Endothelial cell of umbilical vein (primary cell): Measurements from ENCODE around the gene ZIC5. TPM values are rescaled to one million over a fixed set of nuclear protein-coding genes. Genes with fewer than 3 reads are reported as not detected.

ENCODE experiments used
- BruUV-seq: library from RNA; stranded (reverse); fragments of 400-500 nt; replicated peaks from 2 replicates; lab custom pipeline; 2021; lab: Mats Ljungman, UMichigan
- CTCF ChIA-PET: fragments of 300-600, 350-600 bp; sonication (Branson Sonifier 250); formaldehyde crosslinking; loops from one replicate; lab custom pipeline; 2021; ENCODE audit warnings: antibody characterized with exemption, inconsistent platforms; lab: Charles Lee
- POLR2A ChIA-PET: fragments of 300-600, 350-600 bp; sonication (Branson Sonifier 250); formaldehyde crosslinking; loops from one replicate; lab custom pipeline; 2021; ENCODE audit warnings: antibody characterized with exemption, inconsistent platforms; lab: Charles Lee
- DNase-seq: peaks from one replicate; pipeline ENCODE4 v3.0.0-alpha.2; 2011; ENCODE audit warnings: low read depth, low spot score
- FAIRE-seq: peaks from 2 replicates; lab custom pipeline; 2011; peaks lifted over from hg19 to GRCh38; lab: Jason Lieb, UNC
- H2AFZ ChIP-seq: 2 replicates; pipeline ENCODE4 v1.6.0; 2012; ENCODE audit warnings: low read depth, low read length, control low read depth, inconsistent platforms
- H3K27ac ChIP-seq: 2 replicates; pipeline ENCODE4 v1.5.1; 2011; ENCODE audit warnings: low read depth, mild to moderate bottlenecking, control low read depth, low read length, moderate library complexity; ENCODE audit not compliant: insufficient read depth
- H3K27me3 ChIP-seq, 2 experiments: 2 replicates each; pipeline versions ENCODE4 v1.6.0 to v1.6.1; 2011; ENCODE audit warnings: low read length in 2 of 2, mixed read lengths in 1 of 2; ENCODE audit not compliant: control insufficient read depth in 2 of 2, insufficient read depth in 2 of 2
- H3K36me3 ChIP-seq, 2 experiments: 2 replicates in 1 of 2; 3 replicates in 1 of 2; pipeline ENCODE4 v1.5.1; 2011; ENCODE audit warnings: low read length in 2 of 2, mild to moderate bottlenecking in 1 of 2, moderate library complexity in 1 of 2; ENCODE audit not compliant: control insufficient read depth in 2 of 2, insufficient read depth in 2 of 2; ENCODE audit errors: extremely low read depth in 1 of 2
- H3K4me1 ChIP-seq: 3 replicates; pipeline ENCODE4 v1.5.1; 2011; ENCODE audit warnings: mild to moderate bottlenecking, low read length; ENCODE audit not compliant: control insufficient read depth, insufficient read depth; ENCODE audit errors: extremely low read depth
- H3K4me2 ChIP-seq: 2 replicates; pipeline ENCODE4 v1.6.1; 2011; ENCODE audit warnings: low read length, control low read depth, mixed read lengths; ENCODE audit not compliant: insufficient read depth
- H3K4me3 ChIP-seq, 3 experiments: fragments of 200-600 bp in 1 of 3; sonication (generic), shearing (Covaris generic) in 1 of 3; replicated peaks in 1 of 3; 2 replicates each; pipeline ENCODE4 v1.5.1; 2011 to 2016; ENCODE audit warnings: control low read depth in 3 of 3, low read length in 3 of 3, mild to moderate bottlenecking in 2 of 3, inconsistent platforms in 1 of 3, low read depth in 1 of 3, moderate library complexity in 1 of 3; ENCODE audit not compliant: insufficient read depth in 1 of 3
- H3K79me2 ChIP-seq: 2 replicates; pipeline ENCODE4 v1.6.0; 2012; ENCODE audit warnings: low read length, inconsistent platforms; ENCODE audit not compliant: control insufficient read depth, insufficient read depth
- H3K9ac ChIP-seq: replicated peaks from 2 replicates; pipeline ENCODE3; 2011; ENCODE audit warnings: low read length, control low read depth; ENCODE audit not compliant: insufficient read depth; ENCODE audit errors: extremely low read depth
- H3K9me1 ChIP-seq: replicated peaks from 3 replicates; pipeline ENCODE4 v1.6.0; 2011; ENCODE audit warnings: mild to moderate bottlenecking, low read length; ENCODE audit not compliant: control insufficient read depth, insufficient read depth; ENCODE audit errors: extremely low read depth
- H3K9me3 ChIP-seq: replicated peaks from 2 replicates; pipeline ENCODE4 v1.5.1; 2012; ENCODE audit warnings: low read length, inconsistent platforms; ENCODE audit not compliant: control insufficient read depth, insufficient read depth
- H4K20me1 ChIP-seq: replicated peaks from 2 replicates; pipeline ENCODE3; 2011; ENCODE audit warnings: mild to moderate bottlenecking, low read length; ENCODE audit not compliant: control insufficient read depth, insufficient read depth; ENCODE audit errors: extremely low read depth
- EZH2 ChIP-seq: IDR thresholded peaks from 2 replicates; pipeline ENCODE4 v1.6.1; 2012; ENCODE audit warnings: borderline replicate concordance, low read depth, mild to moderate bottlenecking, moderate library complexity, low read length, inconsistent platforms; ENCODE audit not compliant: severe bottlenecking
- FOS ChIP-seq: IDR thresholded peaks from 2 replicates; pipeline ENCODE4 v1.6.1; 2011; ENCODE audit warnings: mild to moderate bottlenecking, low read length, moderate library complexity, borderline replicate concordance; ENCODE audit not compliant: insufficient read depth
- GATA2 ChIP-seq: IDR thresholded peaks from 2 replicates; pipeline ENCODE4 v1.7.0; 2011; ENCODE audit warnings: low read depth, mild to moderate bottlenecking, moderate library complexity, mixed read lengths, low read length; ENCODE audit not compliant: insufficient read length, insufficient read depth
- JUN ChIP-seq: IDR thresholded peaks from 2 replicates; pipeline ENCODE4 v1.6.1; 2011; ENCODE audit warnings: borderline replicate concordance, low read depth; ENCODE audit not compliant: insufficient read length, insufficient read depth
- MYC ChIP-seq: IDR thresholded peaks from one replicate; pipeline ENCODE4 v1.6.1; 2011; ENCODE audit warnings: mild to moderate bottlenecking, low read depth, low read length
- POLR2A ChIP-seq: IDR thresholded peaks from 2 replicates; pipeline ENCODE4 v1.6.1; 2012; ENCODE audit warnings: low read depth, mild to moderate bottlenecking, control low read depth, low read length
- POLR2AphosphoS5 ChIP-seq: IDR thresholded peaks from 2 replicates; pipeline ENCODE4 v1.6.1; 2012; ENCODE audit warnings: low read depth, mild to moderate bottlenecking, control low read depth, low read length, moderate library complexity; ENCODE audit not compliant: insufficient read depth
- dilution Hi-C: fragments of 300-500 bp; cut with MboI; formaldehyde crosslinking; loops from one replicate; pipeline ENCODE4 v1.15.0; 2019; ENCODE audit warnings: low sequenced_read_pairs; ENCODE audit not compliant: extremely low pct_ligation_motif_present
- intact Hi-C: fragments of 100-400 bp; cut with micrococcal nuclease; formaldehyde crosslinking; loops from one replicate; pipeline ENCODE4 v1.10.0; 2022
- polyA plus RNA-seq, 4 experiments: library from polyadenylated mRNA; depleted of rRNA in 3 of 4; stranded (reverse) in 3 of 4; unstranded in 1 of 4; fragments of >200 nt; gene quantifications; 2 replicates each; pipeline versions ENCODE4 v1.2.1 to v1.2.3, GENCODE V29; 2011 to 2012; ENCODE audit warnings: missing spikeins in 1 of 4
- total RNA-seq: library from RNA; stranded (reverse); gene quantifications from 2 replicates; pipeline ENCODE4 v1.2.3, GENCODE V29; 2021
- TF ChIP-seq, protein P1 (sequence below), 2 donors: IDR thresholded peaks; 1 replicate in 1 of 2; 2 replicates in 1 of 2; pipeline ENCODE4 v1.5.1; 2011; ENCODE audit warnings: low read length in 2 of 2, mild to moderate bottlenecking in 2 of 2, moderate library complexity in 2 of 2, control low read depth in 1 of 2, inconsistent platforms in 1 of 2, low read depth in 1 of 2; ENCODE audit not compliant: insufficient read depth in 1 of 2; ENCODE audit errors: extremely low read depth in 1 of 2
- TF ChIP-seq, protein P2 (sequence below): IDR thresholded peaks from 2 replicates; pipeline ENCODE4 v1.6.1; 2011; ENCODE audit not compliant: insufficient read depth, insufficient read length

ZIC5 gene
- total and polyA plus RNA-seq, 2 donors (not counting 3 experiments of a cell fraction or from before 2014, with no cell fraction given) = not detected

DNA sequence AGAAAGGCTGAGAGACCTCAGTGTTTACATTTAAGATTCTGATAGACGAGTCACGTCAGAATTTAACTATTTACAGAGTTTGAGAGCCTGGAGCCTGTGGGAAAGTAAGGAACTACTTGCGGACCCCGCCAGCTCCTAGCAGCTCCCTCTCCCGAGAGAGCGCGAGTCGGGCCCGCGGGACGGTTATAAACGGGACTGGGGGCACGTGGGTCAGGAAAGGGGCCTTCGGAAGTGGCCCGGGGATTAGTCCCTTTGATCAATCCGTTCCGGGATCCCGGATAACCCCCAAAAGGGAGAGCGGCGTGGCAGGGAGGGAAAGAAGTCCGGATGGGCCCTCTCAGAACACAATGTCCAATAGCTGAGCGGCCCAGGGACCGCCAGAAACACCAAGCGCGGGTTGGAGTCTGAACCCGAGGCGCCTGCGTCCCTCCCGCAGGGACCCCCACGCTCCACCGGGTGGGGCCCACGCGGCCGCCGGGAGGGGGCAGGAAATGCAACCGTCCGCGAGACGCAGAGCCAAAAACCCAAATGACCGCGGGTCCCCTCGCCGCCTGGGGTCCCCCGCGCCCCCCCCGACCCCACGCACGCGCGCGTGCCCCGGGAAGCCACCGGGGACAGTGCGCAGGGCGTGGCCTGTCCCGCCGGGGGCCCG lies 3.6 kb downstream of the ZIC5 start:
- FAIRE-seq (no peak), DNase-seq (no peak)
- TF ChIP-seq JUN = no peak
- no peak for TF ChIP-seq FOS
- no peak for TF ChIP-seq POLR2A
- no peak for TF ChIP-seq MYC
- no peak for TF ChIP-seq EZH2
- no peak for TF ChIP-seq GATA2
- TF ChIP-seq, protein P1, sequence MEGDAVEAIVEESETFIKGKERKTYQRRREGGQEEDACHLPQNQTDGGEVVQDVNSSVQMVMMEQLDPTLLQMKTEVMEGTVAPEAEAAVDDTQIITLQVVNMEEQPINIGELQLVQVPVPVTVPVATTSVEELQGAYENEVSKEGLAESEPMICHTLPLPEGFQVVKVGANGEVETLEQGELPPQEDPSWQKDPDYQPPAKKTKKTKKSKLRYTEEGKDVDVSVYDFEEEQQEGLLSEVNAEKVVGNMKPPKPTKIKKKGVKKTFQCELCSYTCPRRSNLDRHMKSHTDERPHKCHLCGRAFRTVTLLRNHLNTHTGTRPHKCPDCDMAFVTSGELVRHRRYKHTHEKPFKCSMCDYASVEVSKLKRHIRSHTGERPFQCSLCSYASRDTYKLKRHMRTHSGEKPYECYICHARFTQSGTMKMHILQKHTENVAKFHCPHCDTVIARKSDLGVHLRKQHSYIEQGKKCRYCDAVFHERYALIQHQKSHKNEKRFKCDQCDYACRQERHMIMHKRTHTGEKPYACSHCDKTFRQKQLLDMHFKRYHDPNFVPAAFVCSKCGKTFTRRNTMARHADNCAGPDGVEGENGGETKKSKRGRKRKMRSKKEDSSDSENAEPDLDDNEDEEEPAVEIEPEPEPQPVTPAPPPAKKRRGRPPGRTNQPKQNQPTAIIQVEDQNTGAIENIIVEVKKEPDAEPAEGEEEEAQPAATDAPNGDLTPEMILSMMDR (IDR thresholded peaks at IDR 0.05; ENCODE audit: extremely low read depth in 1 of 2, insufficient read depth in 1 of 2, low read depth in 1 of 2, low read length in 2 of 2) = no peak
- TF ChIP-seq POLR2AphosphoS5 = no peak
- TF ChIP-seq, protein P2, sequence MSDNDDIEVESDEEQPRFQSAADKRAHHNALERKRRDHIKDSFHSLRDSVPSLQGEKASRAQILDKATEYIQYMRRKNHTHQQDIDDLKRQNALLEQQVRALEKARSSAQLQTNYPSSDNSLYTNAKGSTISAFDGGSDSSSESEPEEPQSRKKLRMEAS = no peak
- intact Hi-C loops = loop anchor here (2.0 to 10.0 kb wide), 2 partner anchors 121 to 313 kb away; partner anchors contain the start of gene PCCA
- ChIA-PET POLR2A (no interaction called here), CTCF (interaction anchor here (1.0 kb wide), 1 partner anchor 267 kb away, joined by 3 read pairs; no protein-coding TSS in a partner anchor)
- H4K20me1 ChIP-seq = peaks cover 3% of the 10 kb centered on the region
- no TSS peak for BruUV-seq
- H3K9ac ChIP-seq = no peak overlapping the region
- no peaks in the 10 kb centered on the region for H3K9me3 ChIP-seq
- H3K79me2 ChIP-seq = no peaks in the 10 kb centered on the region
- H3K27ac ChIP-seq = no peak overlapping the region
- H3K27me3 ChIP-seq = peaks cover 64 to 90% of the 10 kb centered on the region in 2 experiments
- H3K4me1 ChIP-seq = no peaks in the 10 kb centered on the region
- H2AFZ ChIP-seq = no peak overlapping the region
- no peak overlapping the region for H3K4me3 ChIP-seq
- H3K4me2 ChIP-seq = no peak overlapping the region
- H3K9me1 ChIP-seq = no peaks in the 10 kb centered on the region
- no peaks in the 10 kb centered on the region for H3K36me3 ChIP-seq
- dilution Hi-C loops = no loop called here
